ENCODE data around the gene DDA1. TPM values are rescaled to one million over a fixed set of nuclear protein-coding genes. Genes with fewer than 3 reads are reported as not detected.

The DDA1 gene
- total and polyA plus RNA-seq, 9 of the 15 experiments (the other 6 are each of a cell fraction or from before 2014, with no cell fraction given), result 1.4 to 83.8 (median 33.8) TPM

GRCh38 chr19:17303167-17303939 is 6.0 kb upstream of the DDA1 start, which contains the start of gene ABHD8 (continued):
- no peak for TF ChIP-seq RREB1 (CRISPR knock-in tag; IDR thresholded peaks at IDR 0.05)
- TF ChIP-seq, protein P1, sequence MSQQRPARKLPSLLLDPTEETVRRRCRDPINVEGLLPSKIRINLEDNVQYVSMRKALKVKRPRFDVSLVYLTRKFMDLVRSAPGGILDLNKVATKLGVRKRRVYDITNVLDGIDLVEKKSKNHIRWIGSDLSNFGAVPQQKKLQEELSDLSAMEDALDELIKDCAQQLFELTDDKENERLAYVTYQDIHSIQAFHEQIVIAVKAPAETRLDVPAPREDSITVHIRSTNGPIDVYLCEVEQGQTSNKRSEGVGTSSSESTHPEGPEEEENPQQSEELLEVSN (IDR thresholded peaks at IDR 0.05; ENCODE audit: borderline replicate concordance in 1 of 2, extremely low read depth in 1 of 2, insufficient read depth in 1 of 2, insufficient read length in 1 of 2, low read depth in 1 of 2, low read length in 1 of 2, poor library complexity in 1 of 2, severe bottlenecking in 1 of 2), result peak; percentile 19 to 72
- TF ChIP-seq POU5F1 (IDR thresholded peaks at IDR 0.05; ENCODE audit: borderline replicate concordance, low read depth, low read length, partially characterized antibody), result no peak
- TF ChIP-seq, protein P2, sequence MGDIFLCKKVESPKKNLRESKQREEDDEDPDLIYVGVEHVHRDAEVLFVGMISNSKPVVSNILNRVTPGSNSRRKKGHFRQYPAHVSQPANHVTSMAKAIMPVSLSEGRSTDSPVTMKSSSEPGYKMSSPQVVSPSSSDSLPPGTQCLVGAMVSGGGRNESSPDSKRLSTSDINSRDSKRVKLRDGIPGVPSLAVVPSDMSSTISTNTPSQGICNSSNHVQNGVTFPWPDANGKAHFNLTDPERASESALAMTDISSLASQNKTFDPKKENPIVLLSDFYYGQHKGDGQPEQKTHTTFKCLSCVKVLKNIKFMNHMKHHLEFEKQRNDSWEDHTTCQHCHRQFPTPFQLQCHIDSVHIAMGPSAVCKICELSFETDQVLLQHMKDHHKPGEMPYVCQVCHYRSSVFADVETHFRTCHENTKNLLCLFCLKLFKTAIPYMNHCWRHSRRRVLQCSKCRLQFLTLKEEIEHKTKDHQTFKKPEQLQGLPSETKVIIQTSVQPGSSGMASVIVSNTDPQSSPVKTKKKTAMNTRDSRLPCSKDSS (IDR thresholded peaks at IDR 0.05; ENCODE audit: low read depth, partially characterized antibody), result no peak
- 0 out of 4 replicates have a peak, but pooled peaks of 1 of the 2 experiments have one; percentile 34 for TF ChIP-seq TBL1XR1 (IDR thresholded peaks at IDR 0.05; ENCODE audit: low read length in 2 of 2)
- TF ChIP-seq SPI1 (IDR thresholded peaks at IDR 0.05; ENCODE audit: borderline replicate concordance, low read depth, low read length), result peak; percentile 67; the same call in 1 of the 2 replicates
- TF ChIP-seq FOS (IDR thresholded peaks at IDR 0.05; ENCODE audit: extremely low read depth, insufficient read length), result peak; percentile 87
- TF ChIP-seq FOXK1 (CRISPR knock-in tag; IDR thresholded peaks at IDR 0.05; ENCODE audit: borderline replicate concordance), result peak; percentile 90; the same call in 1 of the 2 replicates
- no peak for TF ChIP-seq THRAP3 (IDR thresholded peaks at IDR 0.05; ENCODE audit: borderline replicate concordance)
- peak; percentile 82 for TF ChIP-seq EGR1 (conservative IDR thresholded peaks at IDR 0.05)
- peak in 2 of 3 experiments; percentile 53 to 63 for TF ChIP-seq YY1 (IDR thresholded peaks at IDR 0.05; ENCODE audit: borderline replicate concordance in 1 of 3, control insufficient read depth in 1 of 3, extremely low read depth in 1 of 3, insufficient read depth in 3 of 3, insufficient read length in 1 of 3, insufficient replicate concordance in 2 of 3, low read depth in 1 of 3, low read length in 2 of 3)
- TF ChIP-seq MTA2 (IDR thresholded peaks at IDR 0.05; ENCODE audit: low read depth), result no peak
- TF ChIP-seq, protein P3, sequence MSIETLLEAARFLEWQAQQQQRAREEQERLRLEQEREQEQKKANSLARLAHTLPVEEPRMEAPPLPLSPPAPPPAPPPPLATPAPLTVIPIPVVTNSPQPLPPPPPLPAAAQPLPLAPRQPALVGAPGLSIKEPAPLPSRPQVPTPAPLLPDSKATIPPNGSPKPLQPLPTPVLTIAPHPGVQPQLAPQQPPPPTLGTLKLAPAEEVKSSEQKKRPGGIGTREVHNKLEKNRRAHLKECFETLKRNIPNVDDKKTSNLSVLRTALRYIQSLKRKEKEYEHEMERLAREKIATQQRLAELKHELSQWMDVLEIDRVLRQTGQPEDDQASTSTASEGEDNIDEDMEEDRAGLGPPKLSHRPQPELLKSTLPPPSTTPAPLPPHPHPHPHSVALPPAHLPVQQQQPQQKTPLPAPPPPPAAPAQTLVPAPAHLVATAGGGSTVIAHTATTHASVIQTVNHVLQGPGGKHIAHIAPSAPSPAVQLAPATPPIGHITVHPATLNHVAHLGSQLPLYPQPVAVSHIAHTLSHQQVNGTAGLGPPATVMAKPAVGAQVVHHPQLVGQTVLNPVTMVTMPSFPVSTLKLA (conservative IDR thresholded peaks at IDR 0.05), result peak; percentile 78 to 86
- no peak for TF ChIP-seq SMARCB1 (IDR thresholded peaks at IDR 0.05; ENCODE audit: insufficient read length, low read depth)
- TF ChIP-seq PPARD (CRISPR knock-in tag; IDR thresholded peaks at IDR 0.05), result no peak

All from K562 (cell line).